Tibial artery (tissue), 4 donors: Measurements from ENCODE around the gene GLRA1.

Experiments used
- DNase-seq, 2 donors: peaks; one replicate each; pipeline ENCODE4 v3.0.0-alpha.2; 2019
- H3K27ac ChIP-seq, 2 donors: fragments of 200-600 bp; sonication (generic) in 1 of 2; 1 replicate in 1 of 2; 2 replicates in 1 of 2; pipeline ENCODE4 v1.5.1; 2018 to 2019; ENCODE audit warnings: mild to moderate bottlenecking in 1 of 2
- H3K27me3 ChIP-seq, 2 donors: fragments of 200-600 bp; sonication (generic) in 1 of 2; one replicate each; pipeline versions ENCODE4 v1.5.1 to v1.6.0; 2016 to 2019
- H3K36me3 ChIP-seq, 3 donors: fragments of 200-600 bp; sonication (generic) in 2 of 3; one replicate each; pipeline ENCODE4 v1.5.1; 2016 to 2019; ENCODE audit warnings: mild to moderate bottlenecking in 2 of 3
- H3K4me1 ChIP-seq, 4 donors: fragments of 200-600 bp; sonication (generic) in 2 of 4; 1 replicate in 3 of 4; 2 replicates in 1 of 4; pipeline ENCODE4 v1.5.1; 2016 to 2019
- H3K4me3 ChIP-seq, 2 donors: fragments of 200-600 bp; sonication (generic) in 1 of 2; 1 replicate in 1 of 2; 2 replicates in 1 of 2; pipeline ENCODE4 v1.5.1; 2018 to 2019; ENCODE audit warnings: mild to moderate bottlenecking in 2 of 2
- H3K9me3 ChIP-seq, 3 donors: fragments of 200-600 bp; sonication (generic) in 1 of 3; one replicate each; pipeline ENCODE4 v1.5.1; 2016 to 2019
- intact Hi-C: fragments of 100-400 bp; cut with DNase I; formaldehyde crosslinking; loops from one replicate; pipeline ENCODE4 v1.15.0; 2023; ENCODE audit warnings: low total_unique reads
- TF ChIP-seq, protein P1 (sequence below), 2 experiments: fragments of 200-600 bp in 1 of 2; fragments of 450-650 bp in 1 of 2; IDR thresholded peaks; one replicate each; pipeline ENCODE4 v1.5.1; 2017 to 2019; ENCODE audit warnings: antibody characterized with exemption in 2 of 2, mild to moderate bottlenecking in 1 of 2, moderate library complexity in 1 of 2

The GLRA1 gene

DNA sequence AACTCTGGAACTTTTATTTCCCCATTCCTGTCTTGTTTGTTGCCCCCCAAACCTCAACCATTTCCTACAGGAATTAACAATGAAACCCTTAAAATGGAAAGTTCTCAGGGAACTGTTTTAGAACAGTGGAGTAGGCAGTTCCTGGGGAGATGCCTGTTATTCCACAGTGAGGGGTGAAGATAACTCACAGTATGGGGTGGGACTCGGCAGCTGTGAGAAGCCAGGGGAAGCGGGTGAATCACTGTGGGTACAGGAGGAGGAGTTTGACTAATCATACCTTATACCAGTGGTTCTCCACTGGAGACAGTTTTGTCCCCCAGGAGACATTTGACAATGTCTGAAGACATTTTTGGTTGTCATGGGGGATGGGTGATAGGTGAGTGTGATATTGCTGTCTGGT lies 36.9 kb upstream of the GLRA1 start:
- no peaks in the 10 kb centered on the region for H3K4me1 ChIP-seq
- no peak for DNase-seq
- intact Hi-C loops = no loop called here

DNA sequence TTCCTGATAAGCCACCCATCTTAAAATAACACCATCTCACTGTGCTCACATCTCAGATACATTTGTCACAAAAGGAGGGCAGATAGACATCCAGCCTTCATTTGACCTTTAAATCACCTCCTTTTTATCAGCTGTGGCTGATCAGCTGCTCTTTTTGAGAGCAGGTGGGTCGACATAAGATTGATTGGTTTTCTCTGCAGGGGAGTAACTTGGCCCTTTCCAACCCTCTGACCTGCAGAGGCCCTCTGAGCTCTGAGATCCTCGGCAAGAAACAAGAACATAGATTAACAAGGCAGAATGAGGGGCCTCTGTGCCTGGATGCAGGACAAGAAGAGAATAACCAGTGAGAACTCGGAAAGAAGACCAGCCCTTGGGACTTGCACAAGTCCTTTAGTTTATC lies 33.5 kb upstream of the GLRA1 start:
- Histone ChIP-seq H3K9me3 (no peaks in the 10 kb centered on the region), H3K27me3 (no peaks in the 10 kb centered on the region), H3K27ac (no peak overlapping the region), H3K4me1 (no peaks in the 10 kb centered on the region), H3K4me3 (no peak overlapping the region), H3K36me3 (no peaks in the 10 kb centered on the region)
- DNase-seq = no peak
- TF ChIP-seq, protein P1, sequence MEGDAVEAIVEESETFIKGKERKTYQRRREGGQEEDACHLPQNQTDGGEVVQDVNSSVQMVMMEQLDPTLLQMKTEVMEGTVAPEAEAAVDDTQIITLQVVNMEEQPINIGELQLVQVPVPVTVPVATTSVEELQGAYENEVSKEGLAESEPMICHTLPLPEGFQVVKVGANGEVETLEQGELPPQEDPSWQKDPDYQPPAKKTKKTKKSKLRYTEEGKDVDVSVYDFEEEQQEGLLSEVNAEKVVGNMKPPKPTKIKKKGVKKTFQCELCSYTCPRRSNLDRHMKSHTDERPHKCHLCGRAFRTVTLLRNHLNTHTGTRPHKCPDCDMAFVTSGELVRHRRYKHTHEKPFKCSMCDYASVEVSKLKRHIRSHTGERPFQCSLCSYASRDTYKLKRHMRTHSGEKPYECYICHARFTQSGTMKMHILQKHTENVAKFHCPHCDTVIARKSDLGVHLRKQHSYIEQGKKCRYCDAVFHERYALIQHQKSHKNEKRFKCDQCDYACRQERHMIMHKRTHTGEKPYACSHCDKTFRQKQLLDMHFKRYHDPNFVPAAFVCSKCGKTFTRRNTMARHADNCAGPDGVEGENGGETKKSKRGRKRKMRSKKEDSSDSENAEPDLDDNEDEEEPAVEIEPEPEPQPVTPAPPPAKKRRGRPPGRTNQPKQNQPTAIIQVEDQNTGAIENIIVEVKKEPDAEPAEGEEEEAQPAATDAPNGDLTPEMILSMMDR (IDR thresholded peaks at IDR 0.05) = no peak
- intact Hi-C loops = no loop called here

More for the DNA sequence above, 36.9 kb upstream of the GLRA1 start:
- H3K36me3 ChIP-seq = no peaks in the 10 kb centered on the region
- no peak overlapping the region for H3K4me3 ChIP-seq
- no peaks in the 10 kb centered on the region for H3K27me3 ChIP-seq
- no peaks in the 10 kb centered on the region for H3K9me3 ChIP-seq
- H3K27ac ChIP-seq = no peak overlapping the region
- TF ChIP-seq, protein P1 (IDR thresholded peaks at IDR 0.05) = no peak

DNA sequence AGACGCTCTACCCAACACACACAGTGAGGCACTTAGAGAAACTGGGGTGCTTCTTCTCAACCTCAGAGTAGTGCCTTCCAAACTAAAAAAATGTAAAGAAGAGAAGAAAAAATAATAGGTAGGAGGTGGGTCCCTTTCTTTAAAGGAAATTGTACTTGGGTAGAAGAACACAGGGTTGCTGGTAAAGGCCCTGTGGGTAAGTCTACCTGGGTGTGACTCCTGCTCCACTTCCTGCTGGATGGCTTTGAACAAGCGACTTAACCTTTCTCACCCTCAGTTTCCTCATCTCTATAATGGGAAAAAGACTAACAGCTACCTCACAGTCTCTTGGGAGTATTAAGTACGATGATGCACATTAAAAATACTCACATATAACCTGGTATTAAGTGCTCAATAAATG lies 32.1 kb upstream of the GLRA1 start:
- no peak for DNase-seq
- no peak overlapping the region for H3K4me3 ChIP-seq
- no peaks in the 10 kb centered on the region for H3K9me3 ChIP-seq
- no peaks in the 10 kb centered on the region for H3K36me3 ChIP-seq
- H3K27me3 ChIP-seq = no peaks in the 10 kb centered on the region
- TF ChIP-seq, protein P1 (IDR thresholded peaks at IDR 0.05) = no peak
- no peak overlapping the region for H3K27ac ChIP-seq
- H3K4me1 ChIP-seq = no peaks in the 10 kb centered on the region
- intact Hi-C loops = no loop called here

DNA sequence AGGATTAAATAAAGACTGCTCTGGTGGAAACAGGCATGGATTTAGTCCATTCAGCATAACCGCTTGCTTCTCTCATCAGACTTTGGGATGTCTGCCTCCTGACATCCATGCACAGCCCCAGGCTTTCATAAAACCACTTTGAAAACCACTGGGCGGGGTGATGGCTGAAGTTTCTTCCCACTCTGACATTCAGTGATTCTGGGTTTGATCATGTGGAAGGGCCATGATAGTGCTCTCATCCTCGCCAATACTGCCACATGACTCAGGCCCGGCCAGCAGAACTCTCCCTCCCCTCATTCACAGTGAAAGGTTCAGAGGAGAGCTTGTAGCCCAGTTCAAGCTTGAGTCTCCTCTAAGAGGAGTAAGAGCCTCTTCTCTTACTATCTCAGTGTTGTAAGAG lies 29.6 kb upstream of the GLRA1 start:
- TF ChIP-seq, protein P1 (IDR thresholded peaks at IDR 0.05) = no peak
- no peak overlapping the region for H3K4me3 ChIP-seq

DNA sequence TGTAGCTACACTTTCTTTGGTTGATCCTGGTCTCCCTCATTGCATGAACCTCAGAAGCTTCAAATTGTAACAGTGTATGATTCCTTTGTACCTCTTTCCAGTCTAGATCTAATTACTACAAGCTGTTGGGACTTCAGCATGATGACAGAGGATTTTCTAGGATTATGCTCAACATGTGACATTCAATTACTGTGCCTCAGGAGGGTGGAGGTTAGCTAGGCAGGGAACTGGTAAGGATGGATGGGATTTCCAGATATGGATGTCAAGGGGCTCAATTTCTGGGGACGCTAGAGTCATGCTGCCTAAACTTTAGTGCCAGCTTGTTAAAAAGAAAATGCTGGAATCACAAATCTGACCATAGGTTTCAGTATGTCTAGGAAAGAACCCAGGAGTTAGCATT lies 29.2 kb upstream of the GLRA1 start:
- Histone ChIP-seq H3K9me3 (no peaks in the 10 kb centered on the region), H3K27ac (no peak overlapping the region), H3K36me3 (no peaks in the 10 kb centered on the region), H3K4me1 (peaks cover 0 to 8% (median 4%) of the 10 kb centered on the region in 4 donors), H3K27me3 (no peaks in the 10 kb centered on the region), H3K4me3 (no peak overlapping the region)
- DNase-seq = no peak
- TF ChIP-seq, protein P1 (IDR thresholded peaks at IDR 0.05) = no peak
- intact Hi-C loops = no loop called here

More for the DNA sequence above, 29.6 kb upstream of the GLRA1 start:
- Histone ChIP-seq H3K27ac (no peak overlapping the region), H3K36me3 (no peaks in the 10 kb centered on the region), H3K4me1 (peaks cover 0 to 4% (median 2%) of the 10 kb centered on the region in 4 donors), H3K9me3 (no peaks in the 10 kb centered on the region), H3K27me3 (no peaks in the 10 kb centered on the region)
- intact Hi-C loops = no loop called here
- DNase-seq = no peak

DNA sequence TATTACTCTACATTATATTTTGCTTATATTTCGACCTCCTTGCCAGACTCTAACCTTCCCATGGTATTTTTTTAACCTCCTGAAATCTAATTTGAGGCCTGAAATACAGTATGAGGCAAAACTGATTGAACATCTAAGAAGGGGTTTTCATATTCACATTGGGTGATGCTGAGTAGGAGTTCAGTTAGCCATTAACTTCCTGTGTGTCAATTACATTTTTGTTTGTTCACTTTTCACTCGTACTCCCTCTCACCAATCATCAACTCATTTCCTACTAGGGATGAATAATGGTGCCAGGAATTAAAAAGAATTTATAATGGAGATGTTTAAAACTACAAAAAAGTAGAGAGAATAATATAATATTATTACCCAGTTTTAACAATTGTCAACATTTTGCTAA lies 27.6 kb upstream of the GLRA1 start:
- no peaks in the 10 kb centered on the region for H3K27me3 ChIP-seq
- H3K9me3 ChIP-seq = no peaks in the 10 kb centered on the region
- no peaks in the 10 kb centered on the region for H3K36me3 ChIP-seq
- TF ChIP-seq, protein P1 (IDR thresholded peaks at IDR 0.05) = no peak
- no peak overlapping the region for H3K27ac ChIP-seq
- peaks cover 0 to 9% (median 4%) of the 10 kb centered on the region in 4 donors for H3K4me1 ChIP-seq
- DNase-seq = no peak
- H3K4me3 ChIP-seq = no peak overlapping the region
- intact Hi-C loops = no loop called here
